Measurements from ENCODE around the gene ERMP1. TPM values are rescaled to one million over a fixed set of nuclear protein-coding genes. Genes with fewer than 3 reads are reported as not detected.

Gene ERMP1
- total RNA-seq, 1 donor from 2014 or later: 57.7 TPM

DNA sequence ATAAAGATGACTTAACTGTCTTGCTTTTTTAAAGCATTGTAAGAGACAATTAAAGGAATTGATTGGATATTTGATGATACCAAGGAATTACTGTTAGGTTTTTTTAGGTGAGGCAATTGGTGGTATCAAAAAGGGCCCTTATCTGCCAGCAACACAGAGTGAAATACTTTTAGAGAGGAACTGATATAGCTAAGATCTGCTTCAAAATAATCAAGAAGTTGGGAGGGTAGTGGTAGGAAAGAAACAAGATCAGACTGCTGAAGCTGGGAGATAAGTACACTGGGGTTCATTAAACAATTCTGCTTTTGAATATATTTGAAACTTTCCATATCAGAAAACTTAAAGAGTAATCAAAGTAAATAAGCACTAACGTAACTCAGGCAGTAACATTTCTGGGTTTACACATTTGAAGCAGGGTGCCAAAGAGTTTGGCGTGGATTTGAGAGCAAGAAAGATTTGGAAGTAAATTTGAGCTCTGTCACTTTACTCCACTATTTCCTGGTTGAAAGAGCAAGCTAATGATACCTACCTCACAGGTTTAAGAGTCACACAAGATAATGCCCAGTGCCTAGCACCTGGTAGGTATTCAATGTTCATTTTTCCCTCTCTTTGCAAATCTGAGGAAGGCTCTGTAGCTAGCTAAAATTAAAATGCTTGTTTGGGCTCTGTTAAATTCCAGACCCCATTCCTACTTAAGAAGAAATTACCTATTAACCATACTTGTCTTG is 6.9 kb downstream of the ERMP1 start:
- peaks cover 7% of the 10 kb centered on the region for H3K36me3 Mint-ChIP-seq
- peaks cover 1% of the 10 kb centered on the region for H3K4me1 Mint-ChIP-seq (ENCODE audit: unreplicated experiment)
- H3K9me3 Mint-ChIP-seq: no peaks in the 10 kb centered on the region
- H3K27me3 Mint-ChIP-seq: no peaks in the 10 kb centered on the region
- no peak for DNase-seq (ENCODE audit: extremely low spot score, unreplicated experiment)
- TF ChIP-seq, protein P1, sequence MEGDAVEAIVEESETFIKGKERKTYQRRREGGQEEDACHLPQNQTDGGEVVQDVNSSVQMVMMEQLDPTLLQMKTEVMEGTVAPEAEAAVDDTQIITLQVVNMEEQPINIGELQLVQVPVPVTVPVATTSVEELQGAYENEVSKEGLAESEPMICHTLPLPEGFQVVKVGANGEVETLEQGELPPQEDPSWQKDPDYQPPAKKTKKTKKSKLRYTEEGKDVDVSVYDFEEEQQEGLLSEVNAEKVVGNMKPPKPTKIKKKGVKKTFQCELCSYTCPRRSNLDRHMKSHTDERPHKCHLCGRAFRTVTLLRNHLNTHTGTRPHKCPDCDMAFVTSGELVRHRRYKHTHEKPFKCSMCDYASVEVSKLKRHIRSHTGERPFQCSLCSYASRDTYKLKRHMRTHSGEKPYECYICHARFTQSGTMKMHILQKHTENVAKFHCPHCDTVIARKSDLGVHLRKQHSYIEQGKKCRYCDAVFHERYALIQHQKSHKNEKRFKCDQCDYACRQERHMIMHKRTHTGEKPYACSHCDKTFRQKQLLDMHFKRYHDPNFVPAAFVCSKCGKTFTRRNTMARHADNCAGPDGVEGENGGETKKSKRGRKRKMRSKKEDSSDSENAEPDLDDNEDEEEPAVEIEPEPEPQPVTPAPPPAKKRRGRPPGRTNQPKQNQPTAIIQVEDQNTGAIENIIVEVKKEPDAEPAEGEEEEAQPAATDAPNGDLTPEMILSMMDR (conservative IDR thresholded peaks at IDR 0.05): no peak
- no peak overlapping the region for H3K4me3 Mint-ChIP-seq
- H3K27ac Mint-ChIP-seq: peak overlapping the region; percentile 48

DNA sequence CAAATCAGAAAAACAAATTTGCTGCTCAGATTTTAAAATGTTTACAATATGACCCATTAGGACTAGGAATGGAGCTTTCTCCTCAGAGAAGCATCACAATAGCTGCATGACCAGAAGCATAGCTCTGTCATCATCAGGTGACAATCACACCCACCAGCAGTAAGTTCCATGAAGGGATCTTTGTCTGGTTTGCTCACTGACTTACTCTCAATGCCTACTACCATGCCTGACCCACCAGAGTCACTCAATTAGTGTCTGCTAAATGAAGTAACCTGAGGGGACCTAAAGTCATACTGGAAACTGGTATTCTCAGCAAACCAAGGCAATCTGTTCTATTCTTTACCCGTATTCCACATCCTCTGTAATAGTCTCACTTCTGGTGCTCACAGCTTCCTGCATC is 7.7 kb downstream of the ERMP1 start:
- H3K27ac Mint-ChIP-seq: no peak overlapping the region
- H3K4me1 Mint-ChIP-seq (ENCODE audit: unreplicated experiment): no peaks in the 10 kb centered on the region
- no peak for DNase-seq (ENCODE audit: extremely low spot score, unreplicated experiment)
- no peaks in the 10 kb centered on the region for H3K27me3 Mint-ChIP-seq
- no peaks in the 10 kb centered on the region for H3K9me3 Mint-ChIP-seq
- no peak overlapping the region for H3K4me3 Mint-ChIP-seq
- TF ChIP-seq, protein P1 (conservative IDR thresholded peaks at IDR 0.05): no peak
- peaks cover 7% of the 10 kb centered on the region for H3K36me3 Mint-ChIP-seq

DNA sequence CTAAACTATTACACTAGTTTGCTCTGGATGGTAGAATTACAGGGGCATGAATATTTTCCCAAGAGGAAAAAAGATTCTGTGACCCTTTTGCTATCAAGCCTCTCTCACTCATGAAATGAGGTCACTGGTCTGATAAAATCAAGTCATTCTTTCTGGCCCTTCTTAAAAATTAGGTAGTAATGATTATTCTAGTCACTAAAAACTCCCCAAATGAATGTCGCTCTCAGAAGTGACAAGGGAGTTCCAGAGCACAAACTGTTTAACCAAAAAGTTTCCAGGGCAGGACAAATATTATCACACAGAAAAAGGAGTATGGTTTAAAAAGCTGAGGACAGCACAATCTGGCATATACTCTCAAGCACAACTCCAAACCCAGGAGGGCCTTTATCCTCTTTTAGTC is 12.5 kb downstream of the ERMP1 start:
- peaks cover 19% of the 10 kb centered on the region for H3K36me3 Mint-ChIP-seq

DNA sequence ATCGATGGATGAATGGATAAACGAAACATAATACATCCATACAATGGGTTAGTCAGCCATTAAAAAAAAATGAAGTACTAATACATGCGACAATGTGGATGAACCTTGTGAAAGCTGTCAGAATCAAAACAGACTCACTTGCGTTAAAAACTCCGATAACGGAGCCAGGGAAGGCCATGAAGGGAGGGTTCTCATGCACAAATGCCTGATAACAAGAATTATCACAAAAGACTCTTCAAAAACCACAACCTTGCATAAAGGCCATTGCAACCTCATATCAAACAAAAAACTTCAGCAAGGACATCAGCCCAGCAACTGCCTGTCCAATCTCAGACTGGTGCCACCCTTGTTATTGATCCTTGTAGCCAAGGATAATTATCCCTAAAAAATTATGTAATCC is 13.7 kb downstream of the ERMP1 start:
- H3K36me3 Mint-ChIP-seq: peaks cover 19% of the 10 kb centered on the region
- H3K27me3 Mint-ChIP-seq: no peaks in the 10 kb centered on the region
- DNase-seq (ENCODE audit: extremely low spot score, unreplicated experiment): no peak
- H3K4me1 Mint-ChIP-seq (ENCODE audit: unreplicated experiment): peaks cover 4% of the 10 kb centered on the region
- H3K4me3 Mint-ChIP-seq: no peak overlapping the region
- TF ChIP-seq, protein P1 (conservative IDR thresholded peaks at IDR 0.05): no peak
- no peak overlapping the region for H3K27ac Mint-ChIP-seq
- H3K9me3 Mint-ChIP-seq: peaks cover 5% of the 10 kb centered on the region

More for the DNA sequence above, 12.5 kb downstream of the ERMP1 start:
- H3K4me1 Mint-ChIP-seq (ENCODE audit: unreplicated experiment): peaks cover 4% of the 10 kb centered on the region
- H3K27me3 Mint-ChIP-seq: no peaks in the 10 kb centered on the region
- TF ChIP-seq, protein P1 (conservative IDR thresholded peaks at IDR 0.05): no peak
- DNase-seq (ENCODE audit: extremely low spot score, unreplicated experiment): no peak
- H3K27ac Mint-ChIP-seq: no peak overlapping the region
- H3K9me3 Mint-ChIP-seq: peaks cover 5% of the 10 kb centered on the region
- H3K4me3 Mint-ChIP-seq: no peak overlapping the region

DNA sequence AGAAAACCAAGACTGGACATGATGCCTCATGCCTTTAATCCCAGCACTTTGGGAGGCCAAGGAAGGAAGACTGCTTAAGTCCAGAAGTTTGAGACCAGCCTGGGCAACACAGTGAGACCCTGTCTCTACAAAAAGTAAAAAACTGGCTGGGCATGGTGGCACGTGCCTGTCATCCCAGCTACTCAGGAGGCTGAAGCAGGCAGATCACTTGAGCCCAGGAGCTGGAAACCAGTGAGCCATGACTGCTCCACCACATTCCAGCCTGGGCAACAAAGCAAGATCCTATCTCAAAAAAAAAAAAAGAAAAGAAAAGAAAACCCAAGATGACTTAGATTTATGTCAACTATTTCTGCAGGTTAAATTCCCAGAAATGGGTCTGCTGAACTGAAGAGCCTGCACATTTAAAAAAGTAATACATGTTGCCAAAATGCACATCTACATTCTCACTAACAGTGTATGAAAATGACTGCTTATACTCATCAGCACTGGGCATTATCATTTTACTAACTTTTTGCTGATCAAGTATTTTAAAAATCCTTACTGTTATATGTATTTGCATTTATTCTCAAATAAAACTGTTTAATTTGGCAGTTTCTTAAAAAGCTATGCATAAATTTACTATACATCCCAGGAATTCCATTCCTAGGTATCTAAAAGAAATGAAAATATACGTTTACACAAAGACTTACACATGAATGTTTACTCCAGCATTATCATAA is 14.3 kb downstream of the ERMP1 start:
- Mint-ChIP-seq H3K4me1 (ENCODE audit: unreplicated experiment) (peaks cover 4% of the 10 kb centered on the region), H3K4me3 (no peak overlapping the region), H3K9me3 (peaks cover 5% of the 10 kb centered on the region), H3K36me3 (peaks cover 22% of the 10 kb centered on the region), H3K27ac (peak overlapping the region; percentile 67), H3K27me3 (no peaks in the 10 kb centered on the region)
- no peak for DNase-seq (ENCODE audit: extremely low spot score, unreplicated experiment)
- TF ChIP-seq, protein P1 (conservative IDR thresholded peaks at IDR 0.05): no peak

All from type B pancreatic cell (in vitro differentiated cells).